ENCODE data around the gene APPBP2. TPM values are rescaled to one million over a fixed set of nuclear protein-coding genes. Genes with fewer than 3 reads are reported as not detected.

The APPBP2 gene
- polyA plus RNA-seq, 1 of the 3 experiments (the other 2 are of a cell fraction) = 7.6 TPM

GRCh38 chr17:60443713-60444112 lies 82.3 kb downstream of the APPBP2 start:
- Histone ChIP-seq H3K9ac (no peak overlapping the region), H3K9me3 (no peaks in the 10 kb centered on the region), H2AFZ (ENCODE audit: low read depth) (no peak overlapping the region), H3K36me3 (replicated peaks in 1 of 2; ENCODE audit: control insufficient read depth in 1 of 2, insufficient read depth in 2 of 2, low read length in 1 of 2) (peaks cover 40 to 46% of the 10 kb centered on the region in 2 experiments), H3K4me1 (ENCODE audit: control insufficient read depth in 1 of 2, insufficient read depth in 2 of 2, low read depth in 1 of 2, low read length in 1 of 2) (peaks cover 7 to 23% of the 10 kb centered on the region in 2 experiments; a peak in 3 of 4 replicates), H3K79me2 (ENCODE audit: insufficient read depth) (no peaks in the 10 kb centered on the region), H3F3A (replicated peaks; ENCODE audit: insufficient read depth) (peaks cover 12% of the 10 kb centered on the region), H3K9me2 (no peaks in the 10 kb centered on the region), H4K20me1 (ENCODE audit: insufficient read depth) (no peaks in the 10 kb centered on the region), H3K4me2 (no peak overlapping the region), H3K27me3 (ENCODE audit: insufficient read depth) (no peaks in the 10 kb centered on the region), H3K27ac (ENCODE audit: low read depth in 2 of 2, low read length in 1 of 2) (no peak overlapping the region), H3K4me3 (ENCODE audit: low read depth in 2 of 2, low read length in 1 of 2) (no peak overlapping the region)
- no peak for DNase-seq
- no peak for TF ChIP-seq TCF12 (IDR thresholded peaks at IDR 0.05)
- no peak for TF ChIP-seq SMC3 (IDR thresholded peaks at IDR 0.05; ENCODE audit: low read depth, low read length)
- TF ChIP-seq MEF2A (IDR thresholded peaks at IDR 0.05; ENCODE audit: borderline replicate concordance, low read depth) = no peak
- TF ChIP-seq JUND (IDR thresholded peaks at IDR 0.05) = no peak
- TF ChIP-seq YY1 (IDR thresholded peaks at IDR 0.05; ENCODE audit: low read depth) = no peak
- TF ChIP-seq SIN3A (IDR thresholded peaks at IDR 0.05; ENCODE audit: borderline replicate concordance, low read depth, low read length) = no peak
- no peak for TF ChIP-seq TAF1 (IDR thresholded peaks at IDR 0.05; ENCODE audit: borderline replicate concordance, low read depth, low read length)
- TF ChIP-seq NFIC (IDR thresholded peaks at IDR 0.05; ENCODE audit: borderline replicate concordance) = no peak
- ChIA-PET POLR2A (no interaction called here), CTCF (interaction anchor here (3.3 kb wide), 1 partner anchor 195 kb away, joined by 10 read pairs; no protein-coding TSS in a partner anchor)
- 97% methylated on average over 6 of the region's 6 CpGs for WGBS (ENCODE audit: low lambda C conversion rate)

- no peak overlapping the region for H2AFZ ChIP-seq (ENCODE audit: low read depth)
- WGBS (ENCODE audit: low lambda C conversion rate) = 53% methylated on average over 6 of the region's 6 CpGs
- H3K79me2 ChIP-seq (ENCODE audit: insufficient read depth) = no peaks in the 10 kb centered on the region
- no peak overlapping the region for H3K9ac ChIP-seq
- H3F3A ChIP-seq (replicated peaks; ENCODE audit: insufficient read depth) = peaks cover 12% of the 10 kb centered on the region
- H4K20me1 ChIP-seq (ENCODE audit: insufficient read depth) = no peaks in the 10 kb centered on the region
- H3K36me3 ChIP-seq (replicated peaks in 1 of 2; ENCODE audit: control insufficient read depth in 1 of 2, insufficient read depth in 2 of 2, low read length in 1 of 2) = peaks cover 34% of the 10 kb centered on the region in 2 experiments
- no peaks in the 10 kb centered on the region for H3K9me3 ChIP-seq
- H3K9me2 ChIP-seq = no peaks in the 10 kb centered on the region
- ChIA-PET CTCF (interaction anchor here (0.6 to 3.3 kb wide), 6 partner anchors 127 to 301 kb away, joined by 3 to 10 read pairs (median 4); no protein-coding TSS in a partner anchor), POLR2A (no interaction called here)
- H3K4me1 ChIP-seq (ENCODE audit: control insufficient read depth in 1 of 2, insufficient read depth in 2 of 2, low read depth in 1 of 2, low read length in 1 of 2) = peaks cover 7 to 23% of the 10 kb centered on the region in 2 experiments; a peak in 3 of 4 replicates
- H3K27me3 ChIP-seq (ENCODE audit: insufficient read depth) = no peaks in the 10 kb centered on the region
- H3K27ac ChIP-seq (ENCODE audit: low read depth in 2 of 2, low read length in 1 of 2) = peak overlapping the region; percentile 47 to 49
- TF ChIP-seq RAD21 (IDR thresholded peaks at IDR 0.05; ENCODE audit: low read length) (no peak), FOSL2 (IDR thresholded peaks at IDR 0.05; ENCODE audit: borderline replicate concordance, low read depth) (peak; percentile 34; the same call in 1 of the 2 replicates), RFX5 (IDR thresholded peaks at IDR 0.05; ENCODE audit: low read length) (no peak), PBX3 (IDR thresholded peaks at IDR 0.05) (peak; percentile 76), RXRA (IDR thresholded peaks at IDR 0.05; ENCODE audit: borderline replicate concordance, low read depth) (no peak), EP300 (IDR thresholded peaks at IDR 0.05; ENCODE audit: borderline replicate concordance in 1 of 2, low read depth in 1 of 2, low read length in 1 of 2) (peak; percentile 6 to 65; a peak in 2 of 4 replicates), MXI1 (IDR thresholded peaks at IDR 0.05; ENCODE audit: low read depth, low read length) (no peak), TCF12 (IDR thresholded peaks at IDR 0.05) (peak; percentile 67)
- peak; percentile 10 for DNase-seq
- no peak overlapping the region for H3K4me3 ChIP-seq (ENCODE audit: low read depth in 2 of 2, low read length in 1 of 2)
- peak overlapping the region; percentile 16; the same call in 1 of the 2 replicates for H3K4me2 ChIP-seq
Observed at GRCh38 chr17:60442271-60443173, 83.5 kb downstream of the APPBP2 start.
